K562 (cell line): Measurements from ENCODE around the gene MT1A. TPM values are rescaled to one million over a fixed set of nuclear protein-coding genes. Genes with fewer than 3 reads are reported as not detected.
A peak's percentile ranks its signal among the peaks of the same experiment; 100 is the strongest.

Source experiments
- ATAC-seq: fragments of 200-7000 bp; cut with Tn5 transposase; 3 replicates; pipeline ENCODE4 v1.9.1; 2020; ENCODE audit warnings: moderate library complexity
- BruUV-seq: library from RNA; stranded (reverse); fragments of 400-500 nt; replicated peaks from 2 replicates; lab custom pipeline; 2021; lab: Mats Ljungman, UMichigan
- CTCF ChIA-PET: fragments of 300-600 bp; formaldehyde crosslinking; extraction: SDS; loops from one replicate; lab custom pipeline; 2021; ENCODE audit warnings: low intra/inter-chr PET ratio; lab: Yijun Ruan, JAX
- POLR2A ChIA-PET: fragments of 300-600, 350-650 bp; sonication (Branson Sonifier 250); formaldehyde crosslinking; extraction: SDS; loops from one replicate; lab custom pipeline; 2021; ENCODE audit warnings: antibody characterized with exemption, inconsistent platforms; lab: Yijun Ruan, JAX
- DNase-seq, 4 experiments: peaks; one replicate each; pipeline versions ENCODE4 v3.0.0 to v3.0.0-alpha.2; 2011 to 2018; ENCODE audit warnings: low spot score in 3 of 4, mixed read lengths in 3 of 4; ENCODE audit errors: extremely low read depth in 1 of 4
- FAIRE-seq: peaks from 2 replicates; lab custom pipeline; 2011; peaks lifted over from hg19 to GRCh38; lab: Jason Lieb, UNC
- H2AFZ ChIP-seq: 2 replicates; pipeline ENCODE4 v1.6.0; 2011; ENCODE audit warnings: low read depth, low read length, control low read depth, inconsistent platforms
- H3K27ac ChIP-seq: fragments of 200-600 bp; 3 replicates; pipeline ENCODE4 v1.8.0; 2011; ENCODE audit warnings: low read depth, mild to moderate bottlenecking, control low read depth, inconsistent platforms, low read length, moderate library complexity, mixed read lengths; ENCODE audit errors: extremely low read depth
- H3K27me3 ChIP-seq, 2 experiments: fragments of 300-600 bp in 1 of 2; 2 replicates in 1 of 2; 3 replicates in 1 of 2; pipeline versions ENCODE4 v1.6.0 to v1.8.0; 2011; ENCODE audit warnings: inconsistent platforms in 2 of 2, low read length in 2 of 2, mild to moderate bottlenecking in 1 of 2, mixed read lengths in 1 of 2, moderate library complexity in 1 of 2; ENCODE audit not compliant: control insufficient read depth in 2 of 2, insufficient read depth in 2 of 2
- H3K36me3 ChIP-seq: fragments of 300-600 bp; 3 replicates; pipeline ENCODE4 v1.8.0; 2011; ENCODE audit warnings: mild to moderate bottlenecking, low read length, inconsistent platforms; ENCODE audit not compliant: control insufficient read depth, insufficient read depth
- H3K4me1 ChIP-seq, 2 experiments: fragments of 200-600 bp in 1 of 2; replicated peaks in 1 of 2; 2 replicates in 1 of 2; 3 replicates in 1 of 2; pipeline versions ENCODE4 v1.5.1 to v1.8.0; 2011; ENCODE audit warnings: inconsistent platforms in 2 of 2, low read length in 2 of 2, mild to moderate bottlenecking in 1 of 2, mixed read lengths in 1 of 2, moderate library complexity in 1 of 2; ENCODE audit not compliant: control insufficient read depth in 2 of 2, insufficient read depth in 2 of 2
- H3K4me2 ChIP-seq: 2 replicates; pipeline ENCODE4 v1.6.1; 2011; ENCODE audit warnings: low read length, control low read depth, inconsistent platforms, mixed read lengths; ENCODE audit not compliant: insufficient read depth
- H3K4me3 ChIP-seq: fragments of 200-600 bp; sonication (generic), shearing (Covaris generic); 2 replicates; pipeline ENCODE4 v1.5.1; 2016; ENCODE audit warnings: control low read depth, inconsistent platforms
- H3K79me2 ChIP-seq: fragments of 200-600 bp; 3 replicates; pipeline ENCODE4 v1.8.0; 2011; ENCODE audit warnings: low read length, inconsistent platforms; ENCODE audit not compliant: control insufficient read depth, insufficient read depth
- H3K9ac ChIP-seq, 2 experiments: 2 replicates each; pipeline versions ENCODE4 v1.6.0 to v1.6.1; 2011; ENCODE audit warnings: low read depth in 2 of 2, low read length in 2 of 2, control low read depth in 1 of 2, inconsistent platforms in 1 of 2, mild to moderate bottlenecking in 1 of 2, mixed read lengths in 1 of 2; ENCODE audit not compliant: insufficient read depth in 1 of 2
- H3K9me1 ChIP-seq: one replicate; pipeline ENCODE4 v1.6.0; 2011; ENCODE audit warnings: inconsistent platforms, mild to moderate bottlenecking, low read length, moderate library complexity; ENCODE audit not compliant: control insufficient read depth, insufficient read depth
- H3K9me3 ChIP-seq: replicated peaks from 2 replicates; pipeline ENCODE4 v1.5.1; 2011; ENCODE audit warnings: low read depth, low read length, inconsistent platforms; ENCODE audit not compliant: control insufficient read depth, insufficient read depth
- H4K20me1 ChIP-seq: replicated peaks from 2 replicates; pipeline ENCODE4 v1.6.1; 2011; ENCODE audit warnings: low read length, inconsistent platforms, mixed read lengths; ENCODE audit not compliant: control insufficient read depth, insufficient read depth
- CHAMP1 ChIP-seq: fragments of 450-650 bp; IDR thresholded peaks from 2 replicates; pipeline ENCODE4 v1.6.1; 2016; ENCODE audit warnings: mild to moderate bottlenecking
- DLX4 ChIP-seq: fragments of 250-450 bp; sonication (Bioruptor Pico); IDR thresholded peaks from 2 replicates; pipeline ENCODE4 v1.6.1; 2021; ENCODE audit warnings: mild to moderate bottlenecking
- RBM25 ChIP-seq: fragments of 200-400 bp; formaldehyde crosslinking; IDR thresholded peaks from 2 replicates; pipeline ENCODE4 v1.6.1; 2018; ENCODE audit warnings: low read length, low read depth, moderate library complexity; ENCODE audit not compliant: severe bottlenecking
- ZFP36 ChIP-seq: fragments of 150-350 bp; IDR thresholded peaks from 2 replicates; pipeline ENCODE4 v1.6.1; 2018; ENCODE audit warnings: low read length, low read depth; ENCODE audit not compliant: partially characterized antibody
- WGBS: fragments of 100-300 bp; shearing (Covaris generic); methylation state at CpG from one replicate; pipeline ENCODE4 v1.1.6; 2016; ENCODE audit warnings: low coverage, mixed read lengths; ENCODE audit not compliant: insufficient coverage; ENCODE audit errors: missing lambda C conversion rate; 5-methylcytosine and 5-hydroxymethylcytosine counted together
- in situ Hi-C: fragments of 300-500 bp; cut with MboI; formaldehyde crosslinking; loops from 4 replicates; pipeline ENCODE4 v1.15.0; 2018; ENCODE audit warnings: inconsistent platforms, mixed read lengths
- intact Hi-C: fragments of 100-400 bp; cut with micrococcal nuclease; formaldehyde crosslinking; loops from 2 replicates; pipeline ENCODE4 v1.14.2; 2022
- polyA plus RNA-seq, 8 experiments: library from polyadenylated mRNA; depleted of rRNA in 4 of 8; stranded (reverse) in 5 of 8; unstranded in 3 of 8; fragments of >200 nt; fragmentation: Nextera tagmentation in 2 of 8; fragmentation: Illumina TruSeq in 1 of 8; extraction: Ambion mirVana in 2 of 8; extraction: Trizol in 1 of 8; gene quantifications; 2 replicates each; pipeline versions ENCODE4 v1.2.1 to v1.2.3, GENCODE V29; 2011 to 2014; ENCODE audit warnings: inconsistent platforms in 1 of 8, missing spikeins in 1 of 8
- total RNA-seq, 7 experiments: library from RNA; depleted of rRNA in 6 of 7; stranded (reverse); fragments of >200 nt in 6 of 7; fragmentation: Illumina TruSeq in 2 of 7; extraction: Trizol in 2 of 7; gene quantifications; 2 replicates each; pipeline versions ENCODE4 v1.2.1 to v1.2.3, GENCODE V29; 2011 to 2021; ENCODE audit warnings: low replicate concordance in 1 of 7

Gene MT1A
- total and polyA plus RNA-seq, 9 of the 15 experiments (the other 6 are each of a cell fraction or from before 2014, with no cell fraction given): 0.23 TPM; not detected in 8

GRCh38 chr16:56677474-56677873 is 39.0 kb downstream of the MT1A start:
- intact Hi-C loops (no loop called here), in situ Hi-C loops (no loop called here)
- Histone ChIP-seq H3K27ac (no peak overlapping the region), H3K36me3 (no peaks in the 10 kb centered on the region), H3K9me1 (no peaks in the 10 kb centered on the region), H4K20me1 (peaks cover 3% of the 10 kb centered on the region; the same call in 1 of the 2 replicates), H3K4me2 (no peak overlapping the region), H3K4me1 (peaks cover under 1 to 13% of the 10 kb centered on the region in 2 experiments; a peak in 3 of 5 replicates), H2AFZ (no peak overlapping the region), H3K9ac (no peak overlapping the region), H3K4me3 (no peak overlapping the region), H3K9me3 (no peaks in the 10 kb centered on the region), H3K27me3 (peaks cover 13 to 44% of the 10 kb centered on the region in 2 experiments), H3K79me2 (no peaks in the 10 kb centered on the region)
- POLR2A ChIA-PET: no interaction called here
- CTCF ChIA-PET: no interaction called here
- no peak for TF ChIP-seq DLX4
- no TSS peak for BruUV-seq
- no peak for ATAC-seq
- FAIRE-seq: no peak
- 0% methylated on average over 3 of the region's 3 CpGs for WGBS
- no peak for DNase-seq

- no peaks in the 10 kb centered on the region for H3K9me3 ChIP-seq
- in situ Hi-C loops: no loop called here
- WGBS: 0% methylated on average over 3 of the region's 3 CpGs
- no peak overlapping the region for H3K4me2 ChIP-seq
- no peak overlapping the region for H3K27ac ChIP-seq
- no peaks in the 10 kb centered on the region for H3K36me3 ChIP-seq
- H3K27me3 ChIP-seq: peaks cover 9 to 48% of the 10 kb centered on the region in 2 experiments; a peak in 4 of 5 replicates
- no peaks in the 10 kb centered on the region for H3K9me1 ChIP-seq
- H2AFZ ChIP-seq: no peak overlapping the region
- peak; percentile 19 for FAIRE-seq
- no peak overlapping the region for H3K9ac ChIP-seq
- no peak overlapping the region for H3K4me3 ChIP-seq
- H3K4me1 ChIP-seq: peaks cover 6 to 18% of the 10 kb centered on the region in 2 experiments; a peak in 3 of 5 replicates
- peaks cover 3% of the 10 kb centered on the region; the same call in 1 of the 2 replicates for H4K20me1 ChIP-seq
- no peak for DNase-seq
- no peak for ATAC-seq
- ChIA-PET CTCF (interaction anchor here (0.6 kb wide), 1 partner anchor 21 kb away, joined by 3 read pairs; no protein-coding TSS in a partner anchor), POLR2A (no interaction called here)
- no TSS peak for BruUV-seq
- no peaks in the 10 kb centered on the region for H3K79me2 ChIP-seq
- peak; percentile 61 for TF ChIP-seq RBM25
- no peak for TF ChIP-seq CHAMP1
- TF ChIP-seq ZFP36: peak; percentile 55
- intact Hi-C loops: no loop called here
These were observed 40.7 kb downstream of the MT1A start for GRCh38 chr16:56679078-56679730.
